GM19397 (cell line): Measurements from ENCODE around the gene C5.

Source experiments
- ATAC-seq: cut with Tn5 transposase; IDR thresholded peaks from one replicate; pipeline ENCODE4 v1.9.1; 2021; ENCODE audit warnings: mild to moderate bottlenecking, moderate library complexity; ENCODE audit not compliant: unreplicated experiment

C5 gene

GRCh38 chr9:120914396-120914795 is 135.7 kb downstream of the C5 start:
- no peak for ATAC-seq

GRCh38 chr9:120913647-120914264 is 136.3 kb downstream of the C5 start:
- ATAC-seq: no peak

GRCh38 chr9:120912958-120913646 is 137.0 kb downstream of the C5 start:
- ATAC-seq: no peak

GRCh38 chr9:120911295-120911837 is 138.7 kb downstream of the C5 start:
- ATAC-seq: no peak

DNA sequence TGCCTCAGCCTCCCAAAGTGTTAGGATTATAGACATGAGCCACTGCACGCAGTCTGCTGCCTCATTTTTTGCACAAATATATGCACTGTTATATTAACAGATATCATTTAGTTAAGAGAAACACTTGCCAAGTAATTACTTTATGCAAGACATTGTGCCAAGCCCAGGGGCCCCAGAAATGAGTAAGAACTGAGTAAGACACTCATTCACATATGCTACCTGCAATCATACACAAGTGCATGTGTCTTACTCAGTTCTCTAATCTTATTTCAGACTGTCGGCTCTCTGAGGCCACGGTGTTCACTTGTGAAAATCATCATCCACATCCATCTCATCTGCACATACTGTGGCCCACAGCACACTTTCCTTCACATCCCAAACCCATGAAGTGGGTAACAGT is 139.4 kb downstream of the C5 start:
- no peak for ATAC-seq

DNA sequence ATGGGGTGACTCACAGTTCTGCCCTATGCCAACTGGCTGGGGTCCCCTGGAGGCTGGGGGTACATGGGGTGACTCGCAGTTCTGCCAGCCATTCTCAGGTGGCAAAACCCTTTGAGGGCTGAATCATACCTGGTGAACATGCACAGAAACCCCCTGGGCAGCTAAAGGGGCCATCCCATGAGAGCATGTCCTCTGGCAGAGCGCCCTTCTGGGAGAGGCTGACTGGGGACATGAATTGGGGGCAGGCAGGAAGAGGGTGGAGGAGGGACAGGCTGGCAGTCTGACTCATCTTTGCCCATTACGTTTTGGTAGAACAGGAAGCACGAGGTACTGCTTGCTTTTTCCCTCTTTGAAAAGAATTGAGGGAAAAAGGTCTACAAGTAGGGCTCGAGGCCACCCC is 140.2 kb downstream of the C5 start:
- ATAC-seq: no peak

GRCh38 chr9:120905315-120906164 is 144.5 kb downstream of the C5 start:
- ATAC-seq: no peak

GRCh38 chr9:120904978-120905301 is 145.1 kb downstream of the C5 start:
- ATAC-seq: no peak

DNA sequence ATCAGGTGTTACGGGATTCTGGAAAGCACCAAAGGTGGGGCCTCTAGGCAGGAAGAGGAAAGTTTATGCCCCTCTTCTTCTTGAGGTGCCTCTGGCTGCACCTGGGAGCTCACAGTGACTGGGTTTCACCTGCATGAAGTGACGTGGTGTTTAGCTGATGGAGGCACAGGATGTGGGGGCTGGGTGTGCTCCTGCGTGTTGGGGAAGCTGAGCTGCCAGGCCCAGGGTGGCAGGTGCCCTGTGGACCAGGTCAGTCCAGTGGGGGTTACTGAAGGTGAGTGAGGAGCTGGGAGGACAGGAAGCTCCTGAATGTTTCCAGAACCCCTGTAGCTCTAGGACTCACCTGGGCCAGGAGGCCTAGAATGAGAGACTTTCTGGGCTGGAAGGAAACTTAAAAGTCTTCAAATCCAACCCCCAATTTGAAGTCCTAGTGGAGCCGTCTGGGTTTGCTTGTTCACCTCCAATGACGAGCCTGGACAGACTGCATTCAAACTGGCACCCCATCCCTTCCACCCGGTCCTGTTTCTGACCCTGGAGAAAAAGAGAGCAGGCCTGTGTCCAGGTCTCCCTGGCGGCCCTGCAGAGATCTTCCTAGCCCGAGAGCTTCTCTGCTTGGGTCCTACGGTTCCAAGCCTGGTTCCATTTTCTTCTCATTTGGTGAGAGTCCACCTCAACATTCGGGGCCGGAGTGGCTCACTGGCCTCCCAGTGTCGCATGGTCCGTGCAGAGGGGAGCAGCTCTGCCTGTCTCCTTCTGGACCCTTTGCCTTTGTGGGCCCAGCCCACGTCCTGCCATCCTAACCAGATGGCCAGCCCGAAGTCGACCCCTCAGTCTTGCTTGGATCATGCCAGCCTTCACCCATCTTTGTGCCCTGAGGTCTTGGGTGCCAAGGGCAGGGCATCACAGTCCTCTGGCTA is 145.8 kb downstream of the C5 start:
- no peak for ATAC-seq

- ATAC-seq: no peak
Observed at GRCh38 chr9:120902569-120903535, 147.2 kb downstream of the C5 start.
